DND-41 (cell line): ENCODE data around the gene TMEM184C.

Source experiments
- ATAC-seq: fragments of 200-7000 bp; cut with Tn5 transposase; 3 replicates; pipeline ENCODE4 v1.9.1; 2021; ENCODE audit warnings: low read depth; ENCODE audit not compliant: insufficient read depth
- DNase-seq: peaks from one replicate; pipeline ENCODE4 v3.0.0-alpha.2; 2020
- H2AFZ ChIP-seq: 2 replicates; pipeline ENCODE4 v1.6.0; 2012; ENCODE audit warnings: low read depth, low read length
- H3K27ac ChIP-seq: 2 replicates; pipeline ENCODE4 v1.5.1; 2012; ENCODE audit warnings: low read length, inconsistent platforms
- H3K27me3 ChIP-seq: fragments of 200-600 bp; sonication (generic); 2 replicates; pipeline ENCODE4 v1.6.0; 2012; ENCODE audit warnings: low read length, mild to moderate bottlenecking, inconsistent platforms; ENCODE audit not compliant: insufficient read depth, poor library complexity
- H3K36me3 ChIP-seq: 2 replicates; pipeline ENCODE4 v1.5.1; 2012; ENCODE audit warnings: low read length, inconsistent platforms; ENCODE audit not compliant: insufficient read depth
- H3K4me1 ChIP-seq: 2 replicates; pipeline ENCODE4 v1.5.1; 2012; ENCODE audit warnings: mild to moderate bottlenecking, low read length; ENCODE audit not compliant: insufficient read depth
- H3K4me2 ChIP-seq: 2 replicates; pipeline ENCODE4 v1.6.0; 2012; ENCODE audit warnings: mild to moderate bottlenecking, moderate library complexity, low read length, inconsistent platforms; ENCODE audit not compliant: insufficient read depth
- H3K4me3 ChIP-seq, 2 experiments: fragments of 200-600 bp in 1 of 2; shearing (Covaris generic) in 1 of 2; 2 replicates each; pipeline ENCODE4 v1.5.1; 2012 to 2016; ENCODE audit warnings: inconsistent platforms in 2 of 2, low read length in 2 of 2, mild to moderate bottlenecking in 2 of 2, low read depth in 1 of 2, moderate library complexity in 1 of 2
- H3K79me2 ChIP-seq: 2 replicates; pipeline ENCODE4 v1.6.0; 2012; ENCODE audit warnings: low read length, inconsistent platforms; ENCODE audit not compliant: insufficient read depth
- H3K9ac ChIP-seq: 2 replicates; pipeline ENCODE4 v1.6.0; 2012; ENCODE audit warnings: low read depth, mild to moderate bottlenecking, inconsistent platforms, low read length, moderate library complexity
- H3K9me3 ChIP-seq: 2 replicates; pipeline ENCODE4 v1.5.1; 2012; ENCODE audit warnings: low read length, moderate library complexity, mild to moderate bottlenecking, inconsistent platforms; ENCODE audit not compliant: insufficient read depth, severe bottlenecking
- H4K20me1 ChIP-seq: 2 replicates; pipeline ENCODE4 v1.6.0; 2012; ENCODE audit warnings: low read length; ENCODE audit not compliant: insufficient read depth
- CTCF ChIP-seq: IDR thresholded peaks from 2 replicates; pipeline ENCODE4 v1.5.1; 2012; ENCODE audit warnings: borderline replicate concordance, low read length, moderate library complexity, mild to moderate bottlenecking; ENCODE audit not compliant: poor library complexity, severe bottlenecking; ENCODE audit errors: extremely low read depth
- EZH2 ChIP-seq: IDR thresholded peaks from 3 replicates; pipeline ENCODE4 v1.6.1; 2012; ENCODE audit warnings: borderline replicate concordance, low read depth, mild to moderate bottlenecking, moderate library complexity, low read length, inconsistent platforms; ENCODE audit not compliant: severe bottlenecking

TMEM184C gene

GRCh38 chr4:147658501-147658900, 41.3 kb downstream of the TMEM184C start:
- H3K79me2 ChIP-seq: no peaks in the 10 kb centered on the region

GRCh38 chr4:147674073-147674472, 56.9 kb downstream of the TMEM184C start:
- Histone ChIP-seq H4K20me1 (no peaks in the 10 kb centered on the region; the same call in 1 of the 2 replicates), H3K9me3 (no peaks in the 10 kb centered on the region), H3K27me3 (no peaks in the 10 kb centered on the region), H3K4me3 (no peak overlapping the region), H3K4me1 (no peaks in the 10 kb centered on the region), H3K4me2 (no peak overlapping the region), H2AFZ (no peak overlapping the region), H3K27ac (no peak overlapping the region), H3K9ac (no peak overlapping the region), H3K36me3 (peaks cover 14% of the 10 kb centered on the region), H3K79me2 (peaks cover 9% of the 10 kb centered on the region; the same call in 1 of the 2 replicates)
- TF ChIP-seq CTCF: no peak
- TF ChIP-seq EZH2: no peak
- DNase-seq (no peak), ATAC-seq (no peak)

More at GRCh38 chr4:147658501-147658900, 41.3 kb downstream of the TMEM184C start:
- Histone ChIP-seq H3K4me3 (no peak overlapping the region), H3K4me1 (no peaks in the 10 kb centered on the region), H3K36me3 (peaks cover 43% of the 10 kb centered on the region), H2AFZ (no peak overlapping the region), H3K27me3 (no peaks in the 10 kb centered on the region), H3K9ac (no peak overlapping the region), H3K4me2 (no peak overlapping the region), H3K27ac (no peak overlapping the region), H4K20me1 (no peaks in the 10 kb centered on the region), H3K9me3 (no peaks in the 10 kb centered on the region)
- no peak for TF ChIP-seq CTCF
- TF ChIP-seq EZH2: no peak
- DNase-seq (no peak), ATAC-seq (no peak)

- ATAC-seq: no peak
Observed at GRCh38 chr4:147674496-147674895, 57.3 kb downstream of the TMEM184C start.

More at GRCh38 chr4:147674496-147674895, 57.3 kb downstream of the TMEM184C start:
- TF ChIP-seq EZH2 (no peak), CTCF (no peak)
- Histone ChIP-seq H3K9me3 (no peaks in the 10 kb centered on the region), H3K36me3 (peaks cover 16% of the 10 kb centered on the region), H3K79me2 (peaks cover 11% of the 10 kb centered on the region; the same call in 1 of the 2 replicates), H4K20me1 (no peaks in the 10 kb centered on the region; the same call in 1 of the 2 replicates), H3K4me2 (no peak overlapping the region), H3K4me1 (no peaks in the 10 kb centered on the region), H3K9ac (no peak overlapping the region), H3K27ac (no peak overlapping the region), H2AFZ (no peak overlapping the region), H3K4me3 (no peak overlapping the region), H3K27me3 (no peaks in the 10 kb centered on the region)
- no peak for DNase-seq
